Putamen (tissue), 1 donor: ENCODE results near the gene NARF.
"Not testable (repeated sequence)": the region's sequence is repeated elsewhere in the genome, so short reads cannot be mapped to it uniquely, and the experiment has no call there.

Source experiments
- DNase-seq: peaks from one replicate; pipeline ENCODE4 v3.0.0-alpha.2; 2016; ENCODE audit warnings: low spot score

Gene NARF

DNA sequence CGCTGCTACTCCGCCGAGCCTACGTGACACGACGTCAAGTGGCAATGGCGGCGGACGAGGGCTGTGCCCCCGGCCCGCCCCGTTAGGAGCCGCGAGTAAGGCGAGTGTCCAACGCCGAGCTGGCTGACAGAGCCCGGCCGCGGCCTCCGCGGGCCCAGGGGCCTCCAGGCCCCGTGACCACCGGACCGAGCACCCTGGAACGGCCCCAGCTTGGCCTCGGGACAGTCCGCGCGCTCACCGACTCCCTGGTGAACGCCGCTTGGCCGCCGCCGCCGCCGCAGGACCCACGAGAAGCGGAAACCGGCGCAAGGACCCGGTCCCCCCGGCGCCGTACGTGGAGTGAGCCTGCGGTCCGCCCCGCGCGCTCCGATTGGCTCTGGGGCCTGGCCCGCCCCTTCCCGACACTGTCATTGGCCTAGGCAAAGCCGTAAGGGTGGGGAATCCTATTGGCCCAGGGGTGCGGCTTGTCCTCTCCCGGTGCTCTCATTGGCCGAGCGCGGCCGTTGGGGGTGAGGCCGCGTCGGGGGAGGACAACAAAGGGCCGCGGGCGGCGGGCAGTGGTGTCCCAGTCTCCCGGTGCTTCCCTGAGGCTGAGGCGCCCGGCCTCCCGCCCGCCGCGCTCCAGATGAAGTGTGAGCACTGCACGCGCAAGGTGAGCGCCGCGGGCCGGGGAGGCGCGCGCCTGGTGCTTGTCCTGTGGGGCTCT is at the start of gene NARF:
NARF (plus strand) TSS at position 563 of the 706 bp plus-strand sequence; CDS start at position 626, 63 bp downstream.
- peak; percentile 99 for DNase-seq

DNA sequence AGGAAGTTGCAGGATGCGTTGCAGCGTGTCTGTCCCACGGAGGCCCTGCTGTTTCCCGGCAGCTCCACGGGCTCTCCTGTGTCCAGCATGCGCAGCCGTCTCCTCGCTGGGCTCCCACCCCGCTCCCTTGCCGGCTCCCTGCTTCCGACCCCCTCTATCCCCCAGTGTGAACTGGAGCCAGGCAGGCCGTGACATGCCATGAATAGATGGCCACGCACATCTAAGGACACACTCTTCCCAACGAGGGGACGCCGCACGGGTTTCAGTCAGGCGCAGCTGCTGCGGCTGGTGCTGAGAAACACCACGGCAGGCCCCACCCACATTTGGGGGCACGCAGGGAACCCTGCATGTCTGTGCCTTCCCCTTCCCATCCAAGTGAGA is 49.6 kb upstream of the NARF start:
- DNase-seq: no peak

DNA sequence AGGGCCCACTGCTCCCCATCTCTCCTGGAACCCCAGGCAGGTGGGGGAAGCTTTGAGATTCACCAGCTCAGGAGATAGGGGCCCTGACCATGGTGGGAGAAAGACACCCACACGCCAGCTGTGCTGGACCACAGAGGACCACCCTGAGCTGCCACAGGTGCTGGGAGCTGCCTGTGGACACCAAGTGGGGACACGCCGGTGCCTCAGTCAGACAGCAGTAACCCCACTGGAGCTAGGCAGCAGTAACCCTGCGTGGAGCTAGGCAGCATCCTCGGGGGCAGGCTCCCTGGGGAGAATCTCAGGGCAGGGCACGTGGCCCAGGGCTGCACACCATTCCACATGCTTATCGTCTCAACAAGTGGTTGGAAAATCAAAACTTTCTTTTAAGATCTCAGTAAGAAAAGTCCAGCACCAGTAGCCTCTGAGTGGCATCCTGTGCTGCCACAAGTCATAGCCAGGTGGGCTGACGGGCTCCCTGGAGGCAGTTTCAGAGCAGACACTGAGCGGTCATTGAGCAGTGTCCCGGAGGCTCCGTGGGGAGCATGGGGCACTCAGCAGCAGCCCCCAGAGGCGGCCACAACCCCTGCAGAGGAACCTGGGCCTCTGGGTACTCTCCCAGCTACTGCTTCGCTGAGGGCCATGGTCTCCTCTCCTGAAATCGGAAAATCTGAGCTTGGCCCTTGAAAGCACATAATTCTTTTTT is 48.4 kb upstream of the NARF start:
- no peak for DNase-seq

DNA sequence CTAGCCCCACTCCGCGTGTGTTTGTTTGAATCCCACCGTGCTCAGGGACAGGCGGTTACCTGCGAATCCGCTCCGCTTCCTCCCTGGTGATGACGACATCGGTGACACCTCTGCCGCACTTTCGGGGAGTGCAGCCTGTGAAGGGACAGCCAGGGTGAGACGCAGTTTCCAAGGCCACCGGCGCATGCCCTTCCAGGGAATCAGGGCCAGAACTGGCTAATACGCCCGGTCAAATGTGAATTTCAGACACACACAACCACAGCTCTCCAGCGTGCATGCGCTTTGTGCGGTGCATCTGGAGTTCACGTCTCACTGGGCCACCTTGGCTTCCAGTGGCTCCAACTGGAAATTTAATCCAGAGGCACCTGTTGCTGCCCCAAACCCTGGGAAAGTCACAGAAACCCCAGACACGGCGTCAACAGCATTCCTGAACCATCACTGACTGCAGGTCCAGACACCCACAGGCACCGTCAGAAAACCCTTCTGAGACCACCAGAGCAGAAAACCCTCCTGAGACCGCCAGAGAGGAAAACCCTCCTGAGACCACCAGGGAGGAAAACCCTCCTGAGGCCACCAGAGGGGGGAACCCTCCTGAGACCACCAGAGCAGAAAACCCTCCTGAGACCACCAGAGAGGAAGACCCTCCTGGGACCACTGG is 47.0 kb upstream of the NARF start:
- DNase-seq: no peak

DNA sequence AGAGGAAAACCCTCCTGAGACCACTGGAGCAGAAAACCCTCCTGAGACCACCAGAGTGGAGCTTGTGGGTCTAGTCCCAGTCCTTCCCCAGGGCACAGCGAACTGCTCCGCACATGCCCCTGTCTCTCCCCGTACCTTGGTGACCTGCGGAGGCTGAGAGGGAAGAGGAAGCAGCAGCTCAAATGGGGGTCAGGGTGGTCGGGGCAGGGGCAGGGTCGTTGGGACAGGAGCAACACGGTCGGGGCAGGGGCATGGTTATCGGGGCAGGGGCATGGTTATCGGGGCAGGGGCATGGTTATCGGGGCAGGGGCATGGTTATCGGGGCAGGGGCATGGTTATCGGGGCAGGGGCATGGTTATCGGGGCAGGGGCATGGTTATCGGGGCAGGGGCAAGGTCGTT is 46.5 kb upstream of the NARF start:
- not testable (repeated sequence) for DNase-seq

DNA sequence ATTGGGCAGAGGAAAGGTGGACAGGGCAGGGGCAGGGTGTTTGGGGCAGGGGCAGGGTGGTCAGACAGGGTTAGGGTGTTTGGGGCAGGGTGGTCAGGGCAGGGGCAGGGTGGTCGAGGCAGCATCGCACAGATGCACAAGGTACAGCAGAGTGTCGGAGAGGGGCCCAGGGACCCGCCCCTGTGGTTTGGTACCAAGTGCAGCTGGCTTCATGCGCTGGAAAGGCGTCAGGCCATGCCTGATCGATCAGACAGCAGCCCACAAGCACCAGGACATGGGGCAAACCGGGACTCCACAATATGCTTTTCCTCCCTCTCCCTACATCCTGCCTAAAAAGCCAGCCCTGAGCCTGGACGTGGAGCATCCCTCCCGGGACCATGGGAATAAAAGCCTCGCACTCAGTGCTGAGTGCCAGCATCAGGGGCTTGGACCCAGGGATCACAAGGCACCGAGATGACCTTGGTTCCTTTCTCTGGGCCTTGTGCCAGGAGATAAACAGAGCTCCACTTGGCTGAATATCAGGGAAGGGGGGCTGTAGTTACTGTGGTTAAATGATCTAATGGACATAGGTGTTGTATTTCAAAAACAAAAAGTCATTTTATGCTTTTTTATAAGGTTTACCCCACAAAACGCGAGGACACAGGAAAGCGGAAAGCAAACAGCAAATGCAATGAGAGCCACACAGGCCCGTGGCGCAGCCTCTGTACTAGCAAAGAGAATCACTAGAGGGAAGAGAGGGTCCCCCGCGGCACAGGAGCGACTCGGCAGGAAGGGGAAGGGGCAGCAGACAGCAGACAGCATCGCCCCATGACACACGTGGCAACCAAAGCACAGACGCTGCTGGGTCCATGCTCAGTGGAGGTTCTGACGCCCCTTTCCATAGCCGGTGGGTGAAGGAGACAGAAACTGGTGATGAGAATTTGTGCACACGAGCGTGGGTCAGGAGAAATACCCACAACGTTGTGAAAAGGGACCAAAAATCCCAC is 45.7 kb upstream of the NARF start:
- DNase-seq: no peak

DNA sequence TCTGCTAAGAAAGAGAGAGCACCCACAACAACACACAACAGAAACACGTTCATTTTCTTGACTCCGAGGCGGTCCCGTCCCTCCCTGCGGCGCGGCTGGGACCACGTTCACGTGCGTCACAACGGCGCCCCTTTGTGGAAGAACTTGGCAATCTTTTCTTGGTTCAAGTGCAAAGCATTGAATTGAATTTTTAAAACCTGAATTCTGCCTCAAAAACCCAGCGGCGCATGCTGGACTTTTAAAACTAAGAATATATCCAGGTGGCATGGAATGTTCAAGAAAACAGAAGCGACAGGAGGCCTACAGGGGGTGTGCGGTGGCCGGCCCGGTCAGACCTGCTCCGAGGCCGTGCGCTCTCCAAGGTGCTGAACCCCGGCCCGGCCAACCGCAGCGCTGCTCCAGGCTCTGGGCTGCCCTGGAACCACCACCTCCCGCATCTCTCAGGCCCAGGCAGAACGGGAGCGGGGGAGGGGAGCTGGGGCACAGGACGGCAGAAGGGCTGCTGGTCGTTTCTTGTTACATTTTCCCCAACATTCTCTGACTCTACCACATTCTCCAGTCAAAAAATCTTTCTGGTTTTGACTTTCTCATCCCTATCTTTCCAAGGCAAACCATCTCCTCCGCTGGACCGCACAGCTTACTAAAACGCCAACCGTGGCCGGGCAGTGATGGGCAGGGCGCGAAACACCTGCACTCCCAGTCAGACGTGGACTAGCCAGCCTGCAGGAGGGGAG is 43.8 kb upstream of the NARF start:
- DNase-seq: peak; percentile 47

DNA sequence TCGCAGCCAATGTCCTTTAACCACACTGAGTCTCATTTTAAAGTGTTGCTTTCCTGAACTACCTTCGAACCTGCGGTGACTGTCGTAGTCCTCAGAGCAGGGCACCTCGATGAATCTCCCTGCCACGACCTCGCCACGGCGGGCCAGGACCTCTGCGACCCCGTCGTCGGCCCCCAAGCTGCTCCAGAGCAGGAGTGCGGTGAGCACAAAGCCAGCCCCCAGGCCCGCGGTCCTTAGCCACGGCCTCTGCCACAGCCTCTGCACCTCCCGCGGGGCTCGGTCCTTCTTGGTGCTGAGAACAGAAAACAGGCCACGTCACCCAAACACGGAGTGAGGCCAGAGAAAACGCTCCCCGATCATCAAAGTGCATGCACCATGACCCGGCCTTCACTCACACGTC is 43.2 kb upstream of the NARF start:
- DNase-seq: no peak

DNA sequence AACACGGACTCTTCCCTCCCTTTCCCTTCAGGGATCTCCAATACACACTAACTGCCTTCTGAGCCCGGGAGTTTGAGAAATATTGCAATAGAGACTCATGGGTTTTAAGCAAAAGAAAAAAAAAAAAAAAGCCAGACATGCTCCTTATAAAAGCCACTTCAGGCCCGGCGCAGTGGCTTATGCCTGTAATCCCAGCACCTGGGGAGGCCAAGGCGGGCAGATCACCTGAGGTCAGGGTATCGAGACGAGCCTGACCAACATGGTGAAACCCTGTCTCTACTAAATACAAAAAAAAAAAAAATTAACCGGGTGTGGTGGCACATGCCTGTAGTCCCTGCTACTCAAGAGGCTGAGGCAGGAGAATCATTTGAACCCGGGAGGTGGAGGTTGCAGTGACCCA is 42.8 kb upstream of the NARF start:
- no peak for DNase-seq

DNA sequence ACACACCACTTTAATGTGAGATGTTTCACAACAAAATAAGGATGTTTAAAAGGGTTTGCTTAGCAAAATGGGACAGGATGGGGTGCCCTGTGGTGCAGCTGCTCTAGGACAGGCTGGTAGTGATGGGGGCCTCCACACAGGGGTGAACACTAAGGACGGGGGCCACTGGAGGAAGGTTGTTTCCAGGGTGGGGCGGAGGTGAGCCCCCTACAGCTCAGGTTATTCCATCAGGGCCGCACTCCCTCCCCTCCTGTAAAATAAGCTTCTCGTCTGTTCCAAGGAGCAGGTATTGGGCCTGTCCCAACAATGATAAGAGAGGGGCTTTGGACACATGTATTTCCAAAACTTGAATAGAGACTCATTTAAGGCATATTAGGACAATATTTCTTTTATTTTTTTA is 42.3 kb upstream of the NARF start:
- DNase-seq: no peak

DNA sequence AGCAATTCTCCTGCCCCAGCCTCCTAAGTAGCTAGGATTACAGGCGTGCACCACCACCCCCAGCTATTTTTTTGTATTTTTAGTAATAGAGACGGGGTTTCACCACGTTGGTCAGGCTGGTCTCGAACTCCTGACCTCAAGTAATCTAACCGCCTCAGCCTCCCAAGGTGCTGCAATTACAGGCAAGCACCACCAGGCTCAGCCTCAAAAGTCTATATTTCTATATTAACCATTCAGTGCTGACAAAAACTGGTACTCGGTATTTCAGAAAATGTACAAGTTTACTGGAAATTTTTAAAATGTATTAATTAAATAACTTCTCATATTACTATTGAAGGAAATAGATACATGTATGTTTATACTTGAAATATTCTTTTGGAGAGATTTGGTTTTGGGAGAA is 41.8 kb upstream of the NARF start:
- no peak for DNase-seq

DNA sequence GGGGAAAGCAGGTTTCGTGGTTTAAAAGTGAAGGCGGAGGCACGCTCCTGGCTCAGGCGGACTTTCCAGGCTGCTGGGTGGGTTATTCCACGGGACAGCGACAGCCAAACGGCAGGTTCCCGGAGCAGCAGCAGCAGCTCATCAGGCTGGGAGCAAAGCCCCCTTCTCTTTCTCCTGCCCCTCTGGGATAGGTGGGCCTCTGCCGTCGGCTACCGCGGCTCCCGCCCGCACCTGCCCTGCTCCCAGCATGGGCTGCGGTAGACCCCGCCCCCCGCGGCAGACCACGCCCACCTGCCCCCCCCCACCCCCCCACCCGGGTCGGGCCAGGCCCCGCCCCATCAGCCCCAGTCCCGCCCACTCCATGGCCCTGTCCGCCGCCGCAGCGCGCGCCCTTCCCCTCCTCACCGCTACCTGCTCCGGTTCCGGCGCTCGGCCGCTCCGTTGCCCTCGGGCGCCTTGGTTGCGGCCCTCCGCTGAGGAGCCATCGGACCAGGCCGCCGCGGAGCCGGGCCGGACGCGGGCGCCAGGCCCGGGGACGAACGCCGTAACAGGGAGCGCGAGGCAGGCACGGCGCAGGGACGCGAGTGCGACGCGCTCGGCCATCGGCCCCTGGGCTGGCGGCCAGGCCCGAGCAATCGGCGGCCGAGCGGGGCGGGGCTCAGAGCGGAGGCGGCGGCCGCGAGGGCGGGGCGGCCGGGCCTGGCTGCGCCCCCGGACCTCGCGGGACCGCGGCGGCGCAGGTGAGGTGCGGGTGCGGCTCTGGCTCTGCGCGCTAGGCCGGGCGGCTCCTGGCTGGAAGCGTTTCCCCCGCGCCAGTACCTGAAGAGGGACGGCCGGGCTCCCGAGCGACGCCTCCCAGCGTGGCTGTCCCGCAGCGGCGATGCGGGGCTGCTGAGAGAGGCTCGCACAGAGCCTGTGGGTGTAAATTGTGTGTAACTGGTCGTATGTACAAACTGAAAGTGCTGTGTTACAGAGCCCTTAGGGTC is 40.2 kb upstream of the NARF start, which contains the start of the genes HEXD and OGFOD3:
HEXD (plus strand) TSS at position 347 of the 986 bp plus-strand sequence. CDS start 1,453 bp downstream, outside the sequence.
OGFOD3 (minus strand) TSS at position 586 of the 986 bp plus-strand sequence; CDS start at position 485, 101 bp downstream.
- peak; percentile 84 for DNase-seq

DNA sequence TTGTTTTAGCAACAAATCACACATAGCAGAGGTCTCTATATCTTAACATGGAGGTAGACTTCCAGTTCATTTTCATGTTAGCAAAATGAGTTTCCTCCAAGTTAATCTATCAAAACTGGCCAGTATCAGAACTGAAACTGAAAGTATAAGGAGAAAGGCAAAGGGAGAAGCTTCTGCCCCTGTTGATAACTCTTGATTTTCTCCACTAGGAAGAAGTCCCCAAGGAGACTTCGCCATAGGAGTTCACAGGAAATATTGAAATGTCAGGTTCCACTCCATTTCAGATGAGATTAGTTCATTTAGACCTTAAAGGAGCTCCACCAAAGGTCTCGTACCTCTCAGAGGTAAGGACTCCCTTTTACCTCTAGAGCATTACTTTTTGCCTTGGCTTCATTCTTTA is 39.0 kb upstream of the NARF start:
- no peak for DNase-seq

DNA sequence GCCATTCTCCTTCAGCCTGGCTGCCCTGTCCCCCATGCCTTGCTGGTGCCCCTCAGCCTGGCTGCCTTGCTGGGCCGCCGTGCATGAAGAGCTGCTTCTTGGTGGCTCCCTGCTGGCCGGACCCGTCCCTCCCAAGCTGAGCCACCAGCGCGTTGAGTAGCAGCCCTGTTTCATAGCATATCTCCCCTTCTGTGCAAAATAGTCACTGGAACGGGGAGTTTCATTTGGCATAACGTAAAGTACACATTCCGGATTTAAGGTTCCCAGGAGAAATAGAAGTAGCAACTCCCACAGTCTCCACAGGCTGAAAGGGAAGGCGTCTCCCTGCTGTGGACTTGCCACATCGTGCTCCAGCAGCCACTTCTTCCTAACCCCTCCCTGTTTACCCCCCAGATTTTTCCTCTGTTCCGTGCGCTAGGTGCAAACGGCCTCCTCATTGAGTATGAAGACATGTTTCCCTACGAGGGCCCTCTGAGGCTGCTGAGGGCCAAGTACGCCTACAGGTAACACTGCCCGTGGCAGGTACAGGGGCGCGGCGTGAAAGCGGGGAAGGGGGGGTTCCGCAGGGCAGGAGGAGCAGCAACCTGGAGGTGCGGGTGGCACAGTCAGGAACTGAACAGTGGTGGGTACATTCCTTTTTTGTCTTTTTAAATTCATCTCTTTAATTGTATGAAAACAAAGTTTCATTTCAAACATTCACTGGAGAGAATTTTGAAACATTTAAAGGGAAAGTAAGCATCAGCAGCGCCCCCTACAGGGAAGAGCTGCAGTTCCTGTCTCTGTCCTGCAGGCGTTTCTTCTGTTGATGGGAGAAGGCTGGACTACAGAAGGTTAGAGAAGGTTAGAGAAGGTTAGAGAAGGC is 34.3 kb upstream of the NARF start:
- DNase-seq: no peak

DNA sequence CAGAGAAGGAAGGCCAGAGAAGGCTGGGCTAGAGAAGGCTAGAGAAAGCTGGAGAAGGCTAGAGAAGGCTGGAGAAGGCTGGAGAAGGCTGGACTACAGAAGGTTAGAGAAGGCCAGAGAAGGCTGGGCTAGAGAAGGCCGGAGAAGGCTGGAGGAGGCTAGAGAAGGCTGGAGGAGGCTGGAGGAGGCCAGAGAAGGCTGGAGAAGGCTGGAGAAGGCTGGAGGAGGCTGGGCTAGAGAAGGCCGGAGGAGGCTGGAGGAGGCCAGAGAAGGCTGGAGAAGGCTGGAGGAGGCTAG is 33.7 kb upstream of the NARF start:
- DNase-seq: no peak

DNA sequence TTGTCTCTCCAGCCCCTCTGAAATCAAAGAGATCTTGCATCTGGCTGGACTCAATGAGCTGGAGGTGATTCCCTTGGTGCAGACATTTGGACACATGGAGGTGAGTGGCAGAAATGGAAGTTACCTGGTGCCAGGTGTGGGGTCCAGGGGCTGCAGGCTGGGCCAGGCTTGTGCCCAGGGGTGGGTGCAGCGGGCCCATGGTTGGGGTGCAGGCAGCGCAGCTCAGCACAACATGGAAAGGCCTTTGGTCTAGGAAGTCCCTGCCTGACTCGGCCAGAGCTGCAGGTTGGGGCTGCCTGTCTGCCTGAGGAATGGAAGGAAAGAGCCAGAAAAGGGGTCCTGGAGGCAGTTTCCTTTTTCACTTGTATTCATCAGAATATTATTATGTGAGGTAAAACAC is 30.0 kb upstream of the NARF start:
- no peak for DNase-seq

DNA sequence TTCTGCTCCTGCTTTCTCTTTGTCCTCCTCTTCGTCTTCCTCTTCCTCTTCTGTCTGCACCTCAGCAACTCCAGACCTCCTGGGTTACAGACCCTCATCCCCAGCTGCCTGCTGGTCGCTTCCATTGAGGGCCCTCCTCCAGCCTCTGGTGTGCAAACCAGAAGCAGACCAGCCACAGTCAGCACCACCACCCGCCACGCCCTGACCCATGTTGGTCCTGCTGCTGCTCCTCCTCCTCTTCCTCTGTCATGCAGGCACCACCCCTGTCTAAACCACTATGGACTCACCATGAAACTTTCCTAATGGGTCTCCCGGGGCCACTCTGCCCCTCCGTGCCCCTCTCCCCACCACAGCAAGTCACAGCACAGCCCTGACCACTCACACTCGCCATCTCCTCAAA is 28.7 kb upstream of the NARF start:
- no peak for DNase-seq

DNA sequence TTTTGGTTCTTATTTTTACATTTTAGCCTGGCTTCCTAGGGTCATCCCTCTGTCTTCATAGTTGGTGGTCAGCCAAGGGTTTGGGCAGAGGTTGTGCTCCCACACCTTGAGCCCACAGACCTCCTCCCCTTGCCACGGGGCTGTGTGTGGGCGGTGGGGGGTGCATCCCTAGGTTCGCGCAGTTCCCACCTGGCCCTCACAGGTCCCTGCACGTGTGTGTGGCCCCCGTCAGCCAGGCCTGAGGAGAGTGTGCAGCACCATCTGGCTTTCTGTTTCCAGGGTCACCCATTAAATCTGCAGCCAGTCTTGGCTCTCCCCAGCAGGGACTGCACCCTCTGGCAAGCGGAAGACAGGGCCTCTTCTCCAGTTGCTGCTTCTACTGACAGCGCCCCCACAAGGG is 26.5 kb upstream of the NARF start:
- DNase-seq: no peak

DNA sequence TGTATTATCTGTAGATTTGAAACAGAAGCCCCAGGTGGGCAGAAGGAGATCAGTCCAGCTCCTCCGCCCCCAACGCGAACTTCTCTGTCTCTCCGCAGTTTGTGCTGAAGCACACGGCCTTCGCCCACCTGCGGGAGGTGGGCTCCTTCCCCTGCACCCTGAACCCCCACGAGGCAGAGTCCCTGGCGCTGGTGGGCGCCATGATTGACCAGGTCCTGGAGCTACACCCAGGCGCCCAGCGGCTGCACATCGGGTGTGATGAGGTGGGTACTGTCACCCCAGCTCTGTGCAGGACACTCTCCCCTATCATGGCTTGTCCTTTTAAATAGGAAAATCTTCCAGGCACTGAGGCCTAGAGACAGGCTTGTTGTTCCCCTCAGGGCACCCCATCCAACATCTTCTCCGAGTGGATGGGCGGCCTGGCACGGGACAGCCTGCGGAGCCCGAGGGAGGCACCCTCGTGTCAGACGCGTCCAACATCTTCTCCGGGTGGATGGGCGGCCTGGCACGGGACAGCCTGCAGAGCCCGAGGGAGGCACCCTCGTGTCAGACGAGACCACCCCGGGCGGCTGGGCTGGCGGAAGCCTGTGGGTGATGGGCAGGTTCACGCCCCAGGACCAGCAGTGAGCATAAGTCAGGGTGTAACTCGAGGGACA is 24.9 kb upstream of the NARF start:
- DNase-seq: no peak
